ENCODE data around the gene GRIP1. TPM values are rescaled to one million over a fixed set of nuclear protein-coding genes. Genes with fewer than 3 reads are reported as not detected.

GRIP1 gene
- total RNA-seq, 1 experiment from 2014 or later = 3.8 TPM

- DNase-seq (ENCODE audit: low read depth) = no peak
Measured at GRCh38 chr12:66323017-66323416, 355.9 kb downstream of the GRIP1 start.

- no peak for DNase-seq (ENCODE audit: low read depth)
Measured at GRCh38 chr12:66321435-66321834, 357.4 kb downstream of the GRIP1 start.

GRCh38 chr12:66320996-66321395 is 357.9 kb downstream of the GRIP1 start:
- no peak for DNase-seq (ENCODE audit: low read depth)

GRCh38 chr12:66319266-66319954 is 359.5 kb downstream of the GRIP1 start:
- DNase-seq (ENCODE audit: low read depth) = no peak

- no peak for DNase-seq (ENCODE audit: low read depth)
Measured at GRCh38 chr12:66314278-66314677, 364.6 kb downstream of the GRIP1 start.

GRCh38 chr12:66312189-66312588 is 366.7 kb downstream of the GRIP1 start:
- DNase-seq (ENCODE audit: low read depth) = no peak

GRCh38 chr12:66309606-66310005 is 369.3 kb downstream of the GRIP1 start:
- no peak for DNase-seq (ENCODE audit: low read depth)

GRCh38 chr12:66304296-66304900 is 374.5 kb downstream of the GRIP1 start:
- no peak for DNase-seq (ENCODE audit: low read depth)

GRCh38 chr12:66303316-66303804 is 375.5 kb downstream of the GRIP1 start:
- peak; percentile 9 for DNase-seq (ENCODE audit: low read depth)

- DNase-seq (ENCODE audit: low read depth) = no peak
Measured at GRCh38 chr12:66302827-66303169, 376.1 kb downstream of the GRIP1 start.

- DNase-seq (ENCODE audit: low read depth) = peak; percentile 97
Measured at GRCh38 chr12:66301944-66302826, 376.7 kb downstream of the GRIP1 start, which contains the start of gene HELB. HELB (plus strand) TSS chr12:66302493; CDS start chr12:66302604, 111 bp downstream.

- DNase-seq (ENCODE audit: low read depth) = no peak
Measured at GRCh38 chr12:66297923-66298322, 381.0 kb downstream of the GRIP1 start.
